Stimulated activated CD4-positive, alpha-beta T cell treated with anti-CD3 and anti-CD28 coated beads, TNF-alpha, amount 100 ng/mL, for 1 hour (primary cell): ENCODE data around the gene CRYBG2.

ENCODE experiments used
- DNase-seq, 3 donors: peaks; one replicate each; pipeline ENCODE4 v3.0.0-alpha.2; 2020; ENCODE audit warnings: low read depth in 3 of 3, low spot score in 1 of 3

CRYBG2 gene

GRCh38 chr1:26370591-26371382 is 16.9 kb upstream of the CRYBG2 start:
- no peak for DNase-seq

DNA sequence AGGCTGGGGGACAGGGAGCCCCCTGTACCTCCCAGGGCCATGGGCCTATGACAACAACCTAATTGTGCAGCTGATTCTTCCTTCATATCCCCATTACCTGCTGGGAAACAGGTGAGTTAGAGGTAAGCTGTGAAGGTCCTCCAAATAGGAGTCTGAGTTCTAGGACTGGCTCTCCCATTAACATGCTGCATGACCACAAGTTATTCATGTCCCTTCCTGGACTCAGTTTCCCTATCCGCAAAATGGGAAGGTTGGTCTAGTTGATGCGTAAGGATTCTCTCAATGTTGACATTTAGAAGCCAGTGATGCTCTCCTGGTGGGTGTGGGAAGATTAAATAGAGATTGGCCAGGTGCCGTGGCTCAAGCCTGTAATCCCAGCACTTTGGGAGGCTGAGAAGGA is 14.6 kb upstream of the CRYBG2 start:
- no peak for DNase-seq

DNA sequence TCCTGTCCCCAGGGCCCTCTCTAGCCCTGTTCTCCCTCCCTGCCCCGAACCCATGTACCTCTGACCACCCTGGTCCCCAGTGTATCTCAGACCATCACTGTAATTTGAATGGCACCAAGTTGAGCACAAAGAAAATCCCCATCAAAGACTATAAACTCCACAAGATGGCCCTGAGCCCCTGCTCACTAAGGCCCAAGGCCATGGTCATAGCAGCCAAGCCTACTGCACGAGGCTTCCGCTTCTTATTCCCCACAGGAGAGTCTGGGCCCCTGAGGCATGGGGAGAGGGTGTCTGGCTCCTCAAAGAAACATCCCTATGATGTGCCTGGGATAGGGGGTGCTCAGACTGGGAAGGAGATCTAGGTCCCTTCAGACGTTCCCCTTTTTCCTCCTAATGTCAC is 14.1 kb upstream of the CRYBG2 start:
- no peak for DNase-seq

GRCh38 chr1:26367441-26367840 is 13.5 kb upstream of the CRYBG2 start:
- DNase-seq, result no peak

DNA sequence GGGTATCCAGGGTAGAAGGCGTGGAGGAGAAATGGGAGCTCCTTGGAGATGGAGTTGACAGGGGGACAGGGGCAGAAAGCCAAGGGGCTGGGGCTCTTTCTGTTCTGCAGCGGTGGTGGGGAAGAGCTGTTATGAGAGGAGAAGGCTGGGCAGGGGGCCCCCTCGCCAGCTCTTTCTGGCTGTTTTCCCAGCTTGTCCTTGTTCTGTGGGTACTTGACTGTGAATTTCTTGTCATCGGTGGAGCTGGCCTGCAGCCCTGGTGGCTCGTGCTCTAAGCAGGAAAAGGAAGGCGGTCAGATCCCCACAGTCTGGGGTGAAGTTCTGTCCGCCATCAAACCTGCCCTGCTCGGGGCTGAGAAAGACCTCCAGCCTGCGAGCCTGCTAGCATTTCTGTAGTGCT is 11.0 kb upstream of the CRYBG2 start:
- no peak for DNase-seq

- DNase-seq, result peak; percentile 64 to 83 (median 71)
Measured at GRCh38 chr1:26363549-26364448, 9.9 kb upstream of the CRYBG2 start.

GRCh38 chr1:26362331-26362730 is 8.4 kb upstream of the CRYBG2 start:
- no peak for DNase-seq

DNA sequence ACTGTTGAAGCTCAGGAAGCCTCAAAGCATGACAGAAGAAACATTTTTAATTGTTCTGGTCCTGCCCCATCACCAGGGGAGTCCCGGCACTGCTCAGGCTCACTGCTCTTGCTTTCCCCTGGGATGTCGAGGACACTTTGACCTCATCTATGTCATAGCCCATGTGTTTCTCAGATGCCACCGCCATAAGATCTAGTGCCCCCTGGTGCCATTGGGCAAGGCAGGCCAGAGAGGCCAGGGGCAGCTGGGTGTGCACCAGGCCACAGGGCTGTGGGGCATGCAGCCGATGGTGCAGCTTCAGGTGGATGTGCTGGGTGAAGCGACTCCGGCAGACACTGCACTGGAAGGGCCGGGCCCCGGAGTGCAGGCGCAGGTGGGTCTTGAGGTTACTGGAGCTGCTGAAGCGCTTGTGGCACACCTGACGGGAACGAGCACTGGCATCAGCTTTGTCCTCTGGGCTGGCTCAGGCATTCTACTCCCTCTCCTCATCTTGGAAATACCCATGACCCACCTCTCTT is 7.7 kb upstream of the CRYBG2 start:
- DNase-seq, result no peak

DNA sequence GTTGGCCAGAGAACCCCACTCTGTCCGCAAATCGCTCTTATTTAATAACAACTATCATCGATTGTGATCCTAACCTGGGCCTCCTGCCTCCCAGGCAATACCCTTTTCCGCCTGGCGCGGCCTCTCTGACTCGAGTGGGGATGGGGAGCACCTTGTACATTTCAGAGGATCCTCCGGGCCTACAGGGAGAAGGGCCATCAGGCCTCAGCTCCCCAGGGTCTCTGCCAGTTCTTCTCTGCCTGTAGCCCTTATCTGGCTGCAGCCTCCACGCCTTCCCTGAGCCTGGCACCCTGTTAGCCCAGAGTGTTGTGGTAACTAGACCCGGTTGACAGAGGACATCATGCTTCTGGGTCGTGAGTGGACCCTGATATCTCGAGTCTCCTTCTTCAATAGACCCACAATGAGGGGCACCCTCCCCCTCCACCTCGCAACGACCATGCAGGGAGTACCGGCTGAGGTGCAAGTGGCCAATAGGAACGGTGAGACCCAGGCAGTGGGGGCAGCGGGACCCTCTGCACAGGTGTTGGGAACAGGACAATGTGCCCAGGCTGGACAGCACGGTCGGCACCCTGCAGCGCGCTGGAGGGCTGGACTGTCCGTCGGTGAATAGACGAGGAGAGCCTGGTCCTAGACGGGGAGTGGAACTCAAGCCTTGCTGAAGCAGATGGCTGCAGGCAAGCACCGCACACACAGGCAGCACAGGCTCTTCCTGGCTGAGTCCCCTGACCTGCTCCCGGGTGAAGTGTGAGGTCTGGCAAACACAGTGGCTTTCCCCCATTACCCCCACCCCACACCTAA is 7.1 kb upstream of the CRYBG2 start:
- DNase-seq, result no peak

- peak in 1 of 3 donors; percentile 35 for DNase-seq
Measured at GRCh38 chr1:26359981-26360806, 6.3 kb upstream of the CRYBG2 start.

GRCh38 chr1:26358411-26359384 is 4.8 kb upstream of the CRYBG2 start:
- peak; percentile 20 to 48 (median 40) for DNase-seq

GRCh38 chr1:26357121-26357602 is 3.2 kb upstream of the CRYBG2 start:
- DNase-seq, result no peak

GRCh38 chr1:26356106-26356505 is 2.2 kb upstream of the CRYBG2 start:
- DNase-seq, result no peak

DNA sequence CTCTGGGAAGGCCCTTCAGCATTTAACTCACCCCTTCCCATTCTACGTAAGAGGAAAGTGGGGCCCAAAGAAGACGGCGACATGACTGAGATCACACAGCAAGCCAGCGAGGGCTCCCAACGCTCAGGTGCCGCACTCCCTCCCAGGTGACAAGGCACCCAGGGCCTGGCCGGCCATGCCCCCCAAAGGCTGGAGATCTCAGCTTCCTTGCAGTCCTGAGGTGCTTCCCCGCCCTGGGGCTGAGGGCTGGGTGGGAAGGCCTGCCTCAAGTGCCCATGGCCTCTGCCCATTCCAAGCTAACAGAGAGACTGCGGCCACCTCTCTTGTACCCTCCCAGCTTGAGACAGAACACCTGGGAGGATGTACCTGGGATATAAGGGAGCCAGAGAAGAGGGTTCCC is 1.0 kb upstream of the CRYBG2 start:
- DNase-seq, result no peak

DNA sequence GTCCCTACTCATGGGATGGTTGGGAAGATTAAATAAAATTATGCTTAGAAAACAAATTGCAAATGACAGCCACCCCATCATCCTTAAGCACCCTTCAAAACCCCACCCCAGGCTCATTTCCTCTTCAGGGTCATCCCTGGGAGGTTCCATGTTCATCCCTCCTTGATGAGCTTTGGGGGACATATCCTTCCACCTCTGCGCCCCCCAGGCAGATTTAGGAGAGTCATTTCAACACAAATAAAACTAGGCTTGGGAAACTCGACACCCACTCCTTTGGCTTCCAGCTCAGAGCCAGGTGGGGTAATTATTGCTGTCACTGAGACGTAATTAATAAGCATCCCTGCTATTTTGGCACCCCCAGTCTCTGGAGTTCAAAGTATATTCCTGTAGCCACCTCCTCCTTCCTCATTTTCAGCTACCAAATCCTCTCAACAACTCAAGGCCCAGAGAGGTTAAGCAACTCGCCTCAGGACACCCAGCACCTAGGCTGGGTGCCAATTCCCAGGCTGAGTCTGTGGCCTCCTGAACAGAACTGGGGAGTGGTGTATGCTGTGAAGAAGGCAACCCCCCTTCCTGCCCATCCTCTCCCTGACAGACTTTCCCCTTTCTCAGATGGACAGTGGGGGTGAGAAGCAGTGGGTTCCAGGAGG is 595 bp downstream of the CRYBG2 start:
- no peak for DNase-seq

DNA sequence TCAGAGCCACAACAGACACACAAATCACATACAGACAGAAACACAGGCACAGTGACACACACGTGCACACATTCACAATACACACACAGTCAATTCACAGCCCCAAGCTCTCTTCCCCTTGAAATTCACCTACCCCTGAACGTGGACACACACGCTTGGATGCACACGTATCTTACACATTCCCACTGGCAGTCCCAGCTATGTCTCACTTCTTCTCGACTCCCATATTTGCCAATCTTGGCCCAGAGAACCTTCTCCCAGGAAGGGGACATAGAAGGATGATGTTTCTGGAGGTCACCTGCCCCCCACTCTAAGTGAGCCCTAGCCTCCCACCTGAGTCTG is 1.6 kb downstream of the CRYBG2 start:
- DNase-seq, result no peak

- no peak for DNase-seq
Measured at GRCh38 chr1:26351590-26352337, 2.2 kb downstream of the CRYBG2 start.
